ENCODE results near the gene GTSF1L.

The GTSF1L gene

DNA sequence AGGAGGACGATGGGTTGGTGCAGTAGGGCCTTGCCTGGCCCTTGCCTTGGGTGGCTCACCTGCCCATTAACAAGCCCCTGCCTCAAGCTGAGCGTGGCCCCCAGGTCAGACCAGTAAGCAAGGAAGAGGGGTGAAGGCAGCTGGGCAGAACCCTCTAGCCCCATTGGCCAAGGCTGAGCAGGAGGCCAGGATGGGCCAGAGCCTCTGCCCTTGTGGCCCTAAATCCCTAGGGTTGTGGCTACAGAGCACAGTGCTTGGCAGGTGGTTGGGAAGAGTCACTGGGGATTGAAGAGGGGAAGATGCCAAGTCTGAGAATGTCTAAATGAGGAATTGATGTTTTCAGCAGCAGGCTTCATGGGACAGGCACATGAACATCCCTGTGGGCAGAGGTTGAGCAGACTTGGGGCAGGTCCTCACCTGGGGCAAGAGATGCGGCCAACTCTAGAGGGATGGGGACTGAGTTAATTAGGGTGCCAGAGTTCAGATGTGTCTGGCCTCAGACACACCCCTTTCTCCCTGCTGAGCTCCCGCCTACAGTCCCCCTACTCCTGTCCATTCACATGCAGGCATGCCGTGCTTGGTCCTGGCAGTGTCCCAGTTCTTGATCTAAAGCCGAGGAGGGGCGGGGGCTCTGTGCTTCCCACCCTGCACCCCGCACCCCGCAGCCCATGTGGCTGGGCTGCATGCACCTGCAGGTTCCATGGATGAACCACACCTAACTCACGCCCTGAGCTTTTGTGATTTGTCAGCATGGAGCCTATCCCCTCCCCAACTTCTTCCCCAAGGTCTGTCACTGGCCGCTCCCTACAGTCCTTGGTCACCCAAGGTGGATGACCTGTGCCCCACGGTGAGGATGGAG, 9.8 kb downstream of the GTSF1L start:
- DNase-seq (ENCODE audit: low read depth in 1 of 2, low spot score in 1 of 2): no peak
- TF ChIP-seq GABPA (IDR thresholded peaks at IDR 0.05; ENCODE audit: low read depth): no peak
- TF ChIP-seq SPI1 (IDR thresholded peaks at IDR 0.05; ENCODE audit: borderline replicate concordance, low read depth): no peak
- TF ChIP-seq, protein P1, sequence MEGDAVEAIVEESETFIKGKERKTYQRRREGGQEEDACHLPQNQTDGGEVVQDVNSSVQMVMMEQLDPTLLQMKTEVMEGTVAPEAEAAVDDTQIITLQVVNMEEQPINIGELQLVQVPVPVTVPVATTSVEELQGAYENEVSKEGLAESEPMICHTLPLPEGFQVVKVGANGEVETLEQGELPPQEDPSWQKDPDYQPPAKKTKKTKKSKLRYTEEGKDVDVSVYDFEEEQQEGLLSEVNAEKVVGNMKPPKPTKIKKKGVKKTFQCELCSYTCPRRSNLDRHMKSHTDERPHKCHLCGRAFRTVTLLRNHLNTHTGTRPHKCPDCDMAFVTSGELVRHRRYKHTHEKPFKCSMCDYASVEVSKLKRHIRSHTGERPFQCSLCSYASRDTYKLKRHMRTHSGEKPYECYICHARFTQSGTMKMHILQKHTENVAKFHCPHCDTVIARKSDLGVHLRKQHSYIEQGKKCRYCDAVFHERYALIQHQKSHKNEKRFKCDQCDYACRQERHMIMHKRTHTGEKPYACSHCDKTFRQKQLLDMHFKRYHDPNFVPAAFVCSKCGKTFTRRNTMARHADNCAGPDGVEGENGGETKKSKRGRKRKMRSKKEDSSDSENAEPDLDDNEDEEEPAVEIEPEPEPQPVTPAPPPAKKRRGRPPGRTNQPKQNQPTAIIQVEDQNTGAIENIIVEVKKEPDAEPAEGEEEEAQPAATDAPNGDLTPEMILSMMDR (IDR thresholded peaks at IDR 0.05; ENCODE audit: insufficient read depth, low read length): no peak
- no peak for TF ChIP-seq POLR2AphosphoS5 (IDR thresholded peaks at IDR 0.05; ENCODE audit: low read depth)
- TF ChIP-seq, protein P2, sequence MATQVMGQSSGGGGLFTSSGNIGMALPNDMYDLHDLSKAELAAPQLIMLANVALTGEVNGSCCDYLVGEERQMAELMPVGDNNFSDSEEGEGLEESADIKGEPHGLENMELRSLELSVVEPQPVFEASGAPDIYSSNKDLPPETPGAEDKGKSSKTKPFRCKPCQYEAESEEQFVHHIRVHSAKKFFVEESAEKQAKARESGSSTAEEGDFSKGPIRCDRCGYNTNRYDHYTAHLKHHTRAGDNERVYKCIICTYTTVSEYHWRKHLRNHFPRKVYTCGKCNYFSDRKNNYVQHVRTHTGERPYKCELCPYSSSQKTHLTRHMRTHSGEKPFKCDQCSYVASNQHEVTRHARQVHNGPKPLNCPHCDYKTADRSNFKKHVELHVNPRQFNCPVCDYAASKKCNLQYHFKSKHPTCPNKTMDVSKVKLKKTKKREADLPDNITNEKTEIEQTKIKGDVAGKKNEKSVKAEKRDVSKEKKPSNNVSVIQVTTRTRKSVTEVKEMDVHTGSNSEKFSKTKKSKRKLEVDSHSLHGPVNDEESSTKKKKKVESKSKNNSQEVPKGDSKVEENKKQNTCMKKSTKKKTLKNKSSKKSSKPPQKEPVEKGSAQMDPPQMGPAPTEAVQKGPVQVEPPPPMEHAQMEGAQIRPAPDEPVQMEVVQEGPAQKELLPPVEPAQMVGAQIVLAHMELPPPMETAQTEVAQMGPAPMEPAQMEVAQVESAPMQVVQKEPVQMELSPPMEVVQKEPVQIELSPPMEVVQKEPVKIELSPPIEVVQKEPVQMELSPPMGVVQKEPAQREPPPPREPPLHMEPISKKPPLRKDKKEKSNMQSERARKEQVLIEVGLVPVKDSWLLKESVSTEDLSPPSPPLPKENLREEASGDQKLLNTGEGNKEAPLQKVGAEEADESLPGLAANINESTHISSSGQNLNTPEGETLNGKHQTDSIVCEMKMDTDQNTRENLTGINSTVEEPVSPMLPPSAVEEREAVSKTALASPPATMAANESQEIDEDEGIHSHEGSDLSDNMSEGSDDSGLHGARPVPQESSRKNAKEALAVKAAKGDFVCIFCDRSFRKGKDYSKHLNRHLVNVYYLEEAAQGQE (IDR thresholded peaks at IDR 0.05; ENCODE audit: insufficient replicate concordance, low read depth): no peak
- Histone ChIP-seq H3K4me3 (replicated peaks; ENCODE audit: insufficient read depth, low read length) (no peak overlapping the region), H3K27ac (replicated peaks) (no peak overlapping the region), H3K27me3 (ENCODE audit: insufficient read depth, poor library complexity, severe bottlenecking) (no peaks in the 10 kb centered on the region)

DNA sequence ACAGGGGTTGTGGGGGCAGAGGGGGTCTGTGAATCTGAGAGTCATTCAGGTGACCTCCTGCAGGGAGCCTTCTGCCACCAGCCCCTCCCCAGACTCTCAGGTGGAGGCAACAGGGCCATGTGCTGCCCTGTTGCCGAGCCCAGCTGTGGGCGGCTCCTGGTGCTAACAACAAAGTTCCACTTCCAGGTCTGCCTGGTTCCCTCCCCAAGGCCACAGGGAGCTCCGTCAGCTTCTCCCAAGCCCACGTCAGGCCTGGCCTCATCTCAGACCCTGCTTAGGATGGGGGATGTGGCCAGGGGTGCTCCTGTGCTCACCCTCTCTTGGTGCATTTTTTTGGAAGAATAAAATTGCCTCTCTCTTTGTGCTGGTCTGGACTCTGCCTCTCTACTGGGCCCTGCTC, 10.7 kb downstream of the GTSF1L start:
- Histone ChIP-seq H3K27me3 (ENCODE audit: insufficient read depth, poor library complexity, severe bottlenecking) (no peaks in the 10 kb centered on the region), H3K27ac (replicated peaks) (no peak overlapping the region), H3K4me3 (replicated peaks; ENCODE audit: insufficient read depth, low read length) (no peak overlapping the region)
- TF ChIP-seq, protein P1 (IDR thresholded peaks at IDR 0.05; ENCODE audit: insufficient read depth, low read length): no peak
- TF ChIP-seq SPI1 (IDR thresholded peaks at IDR 0.05; ENCODE audit: borderline replicate concordance, low read depth): no peak
- TF ChIP-seq GABPA (IDR thresholded peaks at IDR 0.05; ENCODE audit: low read depth): no peak
- TF ChIP-seq POLR2AphosphoS5 (IDR thresholded peaks at IDR 0.05; ENCODE audit: low read depth): no peak
- TF ChIP-seq, protein P2 (IDR thresholded peaks at IDR 0.05; ENCODE audit: insufficient replicate concordance, low read depth): no peak
- DNase-seq (ENCODE audit: low read depth in 1 of 2, low spot score in 1 of 2): no peak

DNA sequence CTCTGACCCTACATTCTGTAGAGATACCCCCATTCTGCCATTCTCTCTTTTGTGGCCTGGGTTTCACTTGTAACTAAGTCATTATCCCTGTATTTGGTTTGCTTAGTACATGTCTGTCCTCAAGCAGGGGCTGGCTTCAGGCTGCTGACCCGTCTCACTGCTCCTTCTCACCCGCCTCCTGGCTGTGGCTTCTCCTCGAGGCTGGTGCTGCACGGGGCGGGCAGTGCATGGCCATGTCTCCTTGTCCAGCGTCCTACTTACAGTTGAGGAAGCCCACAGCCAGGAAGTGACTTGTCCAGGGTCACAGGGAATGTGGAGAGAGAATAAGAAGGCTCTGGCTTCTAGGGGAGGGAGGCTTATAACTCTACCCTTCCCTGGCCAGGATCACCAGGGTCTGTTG, 11.3 kb downstream of the GTSF1L start:
- H3K27ac ChIP-seq (replicated peaks): no peak overlapping the region
- no peaks in the 10 kb centered on the region for H3K27me3 ChIP-seq (ENCODE audit: insufficient read depth, poor library complexity, severe bottlenecking)
- H3K4me3 ChIP-seq (replicated peaks; ENCODE audit: insufficient read depth, low read length): no peak overlapping the region
- TF ChIP-seq, protein P2 (IDR thresholded peaks at IDR 0.05; ENCODE audit: insufficient replicate concordance, low read depth): no peak
- TF ChIP-seq, protein P1 (IDR thresholded peaks at IDR 0.05; ENCODE audit: insufficient read depth, low read length): no peak
- TF ChIP-seq GABPA (IDR thresholded peaks at IDR 0.05; ENCODE audit: low read depth): no peak
- no peak for TF ChIP-seq POLR2AphosphoS5 (IDR thresholded peaks at IDR 0.05; ENCODE audit: low read depth)
- no peak for TF ChIP-seq SPI1 (IDR thresholded peaks at IDR 0.05; ENCODE audit: borderline replicate concordance, low read depth)
- DNase-seq (ENCODE audit: low read depth in 1 of 2, low spot score in 1 of 2): no peak

Data from HL-60 (cell line).